ENCODE data around the gene GET3. TPM values are rescaled to one million over a fixed set of nuclear protein-coding genes. Genes with fewer than 3 reads are reported as not detected.

The GET3 gene
- total and polyA plus RNA-seq, 2 of the 13 experiments (the other 11 are each of a cell fraction or from before 2014, with no cell fraction given): 57.7 to 59.4 TPM

GRCh38 chr19:12736995-12737834 is at the start of gene GET3 (continued):
- no peak for TF ChIP-seq ZSCAN22 (CRISPR knock-in tag; IDR thresholded peaks at IDR 0.05)
- TF ChIP-seq ZNF33A (CRISPR knock-in tag; IDR thresholded peaks at IDR 0.05; ENCODE audit: borderline replicate concordance): no peak
- TF ChIP-seq ZNF264 (CRISPR knock-in tag; IDR thresholded peaks at IDR 0.05): 0 out of 2 replicates have a peak, but pooled peaks have one; percentile 60
- TF ChIP-seq THYN1 (CRISPR knock-in tag; IDR thresholded peaks at IDR 0.05; ENCODE audit: borderline replicate concordance, low read depth): no peak
- no peak for TF ChIP-seq ZFP36 (IDR thresholded peaks at IDR 0.05; ENCODE audit: borderline replicate concordance, low read depth, low read length, partially characterized antibody)
- TF ChIP-seq ZKSCAN1 (IDR thresholded peaks at IDR 0.05; ENCODE audit: low read length): no peak
- peak; percentile 41; the same call in 1 of the 2 replicates for TF ChIP-seq TARDBP (CRISPR knock-in tag; IDR thresholded peaks at IDR 0.05)
- no peak for TF ChIP-seq SP140L (CRISPR knock-in tag; IDR thresholded peaks at IDR 0.05; ENCODE audit: borderline replicate concordance)
- no peak; the same call in 1 of the 2 replicates for TF ChIP-seq ZFP91 (CRISPR knock-in tag; IDR thresholded peaks at IDR 0.05; ENCODE audit: borderline replicate concordance)
- TF ChIP-seq ZNF362 (CRISPR knock-in tag; IDR thresholded peaks at IDR 0.05; ENCODE audit: borderline replicate concordance): no peak
- TF ChIP-seq RBM22 (optimal IDR thresholded peaks at IDR 0.05; ENCODE audit: low read length): no peak
- no peak for TF ChIP-seq FIP1L1 (IDR thresholded peaks at IDR 0.05; ENCODE audit: borderline replicate concordance, insufficient read depth, low read depth, low read length)
- TF ChIP-seq SNAPC2 (CRISPR knock-in tag; IDR thresholded peaks at IDR 0.05): no peak
- no peak for TF ChIP-seq ZNF564 (CRISPR knock-in tag; IDR thresholded peaks at IDR 0.05)
- no peak for TF ChIP-seq TERF1 (CRISPR knock-in tag; IDR thresholded peaks at IDR 0.05)
- 0 out of 2 replicates have a peak, but pooled peaks have one; percentile 50 for TF ChIP-seq ZNF704 (CRISPR knock-in tag; IDR thresholded peaks at IDR 0.05; ENCODE audit: borderline replicate concordance)
- 0 out of 2 replicates have a peak, but pooled peaks have one; percentile 10 for TF ChIP-seq ZFP90 (CRISPR knock-in tag; IDR thresholded peaks at IDR 0.05; ENCODE audit: borderline replicate concordance)
- TF ChIP-seq MXD4 (CRISPR knock-in tag; IDR thresholded peaks at IDR 0.05): peak; percentile 37; the same call in 1 of the 2 replicates
- no peak for TF ChIP-seq ZNF496 (CRISPR knock-in tag; IDR thresholded peaks at IDR 0.05; ENCODE audit: insufficient replicate concordance)
- no peak for TF ChIP-seq RARG (CRISPR knock-in tag; IDR thresholded peaks at IDR 0.05; ENCODE audit: low read depth)

Data from HepG2 (cell line).